Measurements from ENCODE around the gene DSE.

- no peak for TF ChIP-seq CTCF (IDR thresholded peaks at IDR 0.05)
- no peak for TF ChIP-seq ZFX (IDR thresholded peaks at IDR 0.05; ENCODE audit: borderline replicate concordance)
Measured at GRCh38 chr6:116475141-116475540, 104.4 kb downstream of the DSE start.
